HG03060 (cell line): ENCODE results near the gene YWHAQ.
"Not testable (repeated sequence)": the region's sequence is repeated elsewhere in the genome, so short reads cannot be mapped to it uniquely, and the experiment has no call there.

ENCODE experiments used
- ATAC-seq: cut with Tn5 transposase; IDR thresholded peaks from one replicate; pipeline ENCODE4 v1.9.1; 2021; ENCODE audit warnings: low read depth, moderate number of reproducible peaks; ENCODE audit not compliant: unreplicated experiment

The YWHAQ gene

GRCh38 chr2:9637330-9637729 lies 6.5 kb upstream of the YWHAQ start:
- no peak for ATAC-seq

GRCh38 chr2:9634133-9634532 lies 3.3 kb upstream of the YWHAQ start:
- ATAC-seq = no peak

- ATAC-seq = no peak
These were observed 1.3 kb upstream of the YWHAQ start for GRCh38 chr2:9631878-9632700.

GRCh38 chr2:9631553-9631819 lies 689 bp upstream of the YWHAQ start:
- ATAC-seq = no peak

- peak; percentile 16 for ATAC-seq
These were observed 571 bp downstream of the YWHAQ start for GRCh38 chr2:9630117-9630735.

- no peak for ATAC-seq
These were observed 1.3 kb downstream of the YWHAQ start for GRCh38 chr2:9629222-9630116.

GRCh38 chr2:9627310-9627709 lies 3.5 kb downstream of the YWHAQ start:
- ATAC-seq = no peak

GRCh38 chr2:9623151-9623550 lies 7.6 kb downstream of the YWHAQ start:
- no peak for ATAC-seq

- ATAC-seq = not testable (repeated sequence)
These were observed 9.1 kb downstream of the YWHAQ start for GRCh38 chr2:9621655-9622054.

- no peak for ATAC-seq
These were observed 12.4 kb downstream of the YWHAQ start for GRCh38 chr2:9618410-9618809.

GRCh38 chr2:9617749-9618148 lies 13.0 kb downstream of the YWHAQ start:
- ATAC-seq = no peak

- no peak for ATAC-seq
These were observed 13.5 kb downstream of the YWHAQ start for GRCh38 chr2:9617296-9617695.

- ATAC-seq = no peak
These were observed 16.2 kb downstream of the YWHAQ start for GRCh38 chr2:9614562-9614961.

GRCh38 chr2:9613291-9613690 lies 17.5 kb downstream of the YWHAQ start:
- no peak for ATAC-seq

- ATAC-seq = not testable (repeated sequence)
These were observed 19.3 kb downstream of the YWHAQ start for GRCh38 chr2:9611549-9611912.

GRCh38 chr2:9610781-9611548 lies 19.8 kb downstream of the YWHAQ start:
- no peak for ATAC-seq

GRCh38 chr2:9608491-9608890 lies 22.3 kb downstream of the YWHAQ start:
- not testable (repeated sequence) for ATAC-seq

GRCh38 chr2:9602412-9602811 lies 28.4 kb downstream of the YWHAQ start:
- ATAC-seq = no peak

- no peak for ATAC-seq
These were observed 29.4 kb downstream of the YWHAQ start for GRCh38 chr2:9601397-9601796.

GRCh38 chr2:9599430-9599829 lies 31.4 kb downstream of the YWHAQ start:
- no peak for ATAC-seq
